B cell (primary cell): ENCODE results near the gene CACNG7. TPM values are rescaled to one million over a fixed set of nuclear protein-coding genes. Genes with fewer than 3 reads are reported as not detected.

Source experiments
- ATAC-seq: fragments of 200-7000 bp; cut with Tn5 transposase; one replicate; pipeline ENCODE4 v1.10.0; 2021; ENCODE audit warnings: low read depth, mild to moderate bottlenecking, moderate number of reproducible peaks, moderate library complexity
- CTCF ChIA-PET: fragments of 350-600 bp; sonication (Branson Sonifier 250); formaldehyde crosslinking; loops from one replicate; lab custom pipeline; 2021; ENCODE audit warnings: antibody characterized with exemption, inconsistent platforms; lab: Charles Lee
- POLR2A ChIA-PET: fragments of 350-600 bp; sonication (Branson Sonifier 250); formaldehyde crosslinking; loops from one replicate; lab custom pipeline; 2021; ENCODE audit warnings: antibody characterized with exemption; lab: Charles Lee
- DNase-seq: peaks from one replicate; pipeline ENCODE4 v3.0.0; 2013
- H2AFZ ChIP-seq: 2 replicates; pipeline ENCODE4 v1.6.1; 2012; ENCODE audit warnings: mild to moderate bottlenecking, low read depth, low read length; ENCODE audit not compliant: insufficient read depth, poor library complexity, severe bottlenecking
- H3K27ac ChIP-seq, 2 donors: 1 replicate in 1 of 2; 2 replicates in 1 of 2; pipeline ENCODE4 v1.5.1; 2012 to 2013; ENCODE audit warnings: low read length in 2 of 2, mild to moderate bottlenecking in 2 of 2, moderate library complexity in 1 of 2
- H3K27me3 ChIP-seq, 4 experiments: fragments of 200-600 bp in 1 of 4; sonication (generic) in 1 of 4; replicated peaks in 1 of 4; 1 replicate in 2 of 4; 2 replicates in 2 of 4; pipeline versions ENCODE4 v1.6.1 to v1.7.0; 2013 to 2016; ENCODE audit warnings: low read length in 3 of 4, mild to moderate bottlenecking in 2 of 4, mixed read lengths in 1 of 4, moderate library complexity in 1 of 4; ENCODE audit not compliant: insufficient read depth in 4 of 4, control insufficient read depth in 3 of 4; ENCODE audit errors: control extremely low read depth in 1 of 4
- H3K36me3 ChIP-seq, 2 experiments: replicated peaks in 1 of 2; 1 replicate in 1 of 2; 2 replicates in 1 of 2; pipeline versions ENCODE4 v1.6.1 to v1.7.1; 2013; ENCODE audit warnings: low read length in 1 of 2; ENCODE audit not compliant: insufficient read depth in 2 of 2, control insufficient read depth in 1 of 2; ENCODE audit errors: control extremely low read depth in 1 of 2, extremely low read depth in 1 of 2
- H3K4me1 ChIP-seq, 2 donors: fragments of 200-600 bp in 1 of 2; sonication (generic) in 1 of 2; 1 replicate in 1 of 2; 2 replicates in 1 of 2; pipeline versions ENCODE4 v1.5.1 to v1.6.1; 2013 to 2017; ENCODE audit warnings: low read length in 2 of 2; ENCODE audit not compliant: control insufficient read depth in 2 of 2, insufficient read depth in 2 of 2
- H3K4me2 ChIP-seq: replicated peaks from 2 replicates; pipeline ENCODE3; 2012; ENCODE audit warnings: mild to moderate bottlenecking, low read depth, low read length; ENCODE audit not compliant: poor library complexity, severe bottlenecking
- H3K4me3 ChIP-seq, 5 experiments: fragments of 200-600 bp in 1 of 5; sonication (generic) in 1 of 5; 1 replicate in 3 of 5; 2 replicates in 2 of 5; pipeline versions ENCODE4 v1.5.1 to v1.7.0; 2011 to 2016; ENCODE audit warnings: low read length in 4 of 5, mild to moderate bottlenecking in 4 of 5, low read depth in 2 of 5, control low read depth in 1 of 5, moderate library complexity in 1 of 5; ENCODE audit not compliant: insufficient read depth in 1 of 5; ENCODE audit errors: control extremely low read depth in 1 of 5, extremely low read depth in 1 of 5
- H3K79me2 ChIP-seq: fragments of 200-600 bp; sonication (generic); one replicate; pipeline ENCODE4 v1.6.0; 2016; ENCODE audit warnings: low read length; ENCODE audit not compliant: control insufficient read depth, insufficient read depth
- H3K9ac ChIP-seq: fragments of 200-600 bp; sonication (generic); 2 replicates; pipeline ENCODE4 v1.6.1; 2017; ENCODE audit warnings: mild to moderate bottlenecking, low read length, moderate library complexity
- H3K9me3 ChIP-seq, 3 donors: one replicate each; pipeline versions ENCODE4 v1.6.1 to v1.7.1; 2013; ENCODE audit warnings: low read length in 2 of 3; ENCODE audit not compliant: control insufficient read depth in 2 of 3, insufficient read depth in 1 of 3; ENCODE audit errors: control extremely low read depth in 1 of 3
- H4K20me1 ChIP-seq: 2 replicates; pipeline ENCODE4 v1.6.0; 2012; ENCODE audit warnings: mild to moderate bottlenecking, low read length; ENCODE audit not compliant: insufficient read depth, control insufficient read depth, poor library complexity, severe bottlenecking
- H3K27ac Mint-ChIP-seq: one replicate; pipeline ENCODE4 v1.8.0; 2021; ENCODE audit warnings: mixed read lengths
- H3K27me3 Mint-ChIP-seq: one replicate; pipeline ENCODE4 v1.8.0; 2021; ENCODE audit warnings: mixed read lengths
- H3K4me1 Mint-ChIP-seq: one replicate; pipeline ENCODE4 v1.8.0; 2021; ENCODE audit warnings: mixed read lengths
- H3K4me3 Mint-ChIP-seq: one replicate; pipeline ENCODE4 v1.8.0; 2021; ENCODE audit warnings: mixed read lengths
- H3K9me3 Mint-ChIP-seq: one replicate; pipeline ENCODE4 v1.8.0; 2022; ENCODE audit warnings: mixed read lengths; ENCODE audit not compliant: insufficient read depth
- EZH2 ChIP-seq: IDR thresholded peaks from 2 replicates; pipeline ENCODE4 v1.6.1; 2012; ENCODE audit warnings: borderline replicate concordance, low read depth, mild to moderate bottlenecking, moderate library complexity, low read length; ENCODE audit not compliant: insufficient read depth, poor library complexity, severe bottlenecking
- WGBS: methylation state at CpG from one replicate; pipeline ENCODE4 v1.1.5; 2013; ENCODE audit warnings: missing lambda C conversion rate; ENCODE audit not compliant: insufficient coverage; 5-methylcytosine and 5-hydroxymethylcytosine counted together
- intact Hi-C: fragments of 100-400 bp; cut with micrococcal nuclease; formaldehyde crosslinking; loops from one replicate; pipeline ENCODE4 v1.10.0; 2022
- polyA plus RNA-seq: library from polyadenylated mRNA; depleted of rRNA; stranded (reverse); fragments of >200 nt; gene quantifications from 2 replicates; pipeline ENCODE4 v1.2.3, GENCODE V29; 2012
- total RNA-seq, 2 donors: library from RNA; stranded (reverse); fragments of 120-200 nt in 1 of 2; gene quantifications; 1 replicate in 1 of 2; 2 replicates in 1 of 2; pipeline versions ENCODE4 v1.2.3 to v1.2.4, GENCODE V29; 2013 to 2022
- TF ChIP-seq, protein P1 (sequence below): fragments of 200-600 bp; IDR thresholded peaks from one replicate; pipeline ENCODE4 v1.8.0; 2022; ENCODE audit warnings: antibody characterized with exemption, mild to moderate bottlenecking

CACNG7 gene
- total and polyA plus RNA-seq, 2 donors (not counting 1 experiment from before 2014, with no cell fraction given) = not detected

DNA sequence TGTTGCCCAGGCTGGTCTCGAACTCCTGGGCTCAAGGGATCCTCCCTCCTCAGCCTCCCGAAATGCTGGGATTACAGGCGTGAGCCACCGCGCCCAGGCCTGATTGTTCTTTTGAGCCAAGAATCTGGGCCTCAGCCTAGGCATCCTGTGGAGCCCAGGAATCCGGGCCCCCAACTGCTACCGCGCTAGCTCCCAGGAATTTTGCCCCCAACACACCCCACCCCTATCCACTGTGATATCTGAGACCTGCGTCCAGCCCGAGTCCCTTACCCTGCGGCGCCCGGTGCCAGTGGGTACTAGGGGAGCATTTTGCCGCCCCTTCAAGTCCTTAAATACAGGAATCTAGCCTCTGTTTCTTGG lies 42.2 kb upstream of the CACNG7 start:
- H3K9me3 Mint-ChIP-seq = no peaks in the 10 kb centered on the region
- peak overlapping the region; percentile 92 for H3K4me3 Mint-ChIP-seq
- no peak for ATAC-seq
- WGBS = 73% methylated on average over 14 of the region's 14 CpGs
- no peaks in the 10 kb centered on the region for H3K36me3 ChIP-seq
- peak overlapping the region; percentile 97 to 99 for H3K27ac ChIP-seq
- H3K4me1 Mint-ChIP-seq = peaks cover 38% of the 10 kb centered on the region
- TF ChIP-seq, protein P1, sequence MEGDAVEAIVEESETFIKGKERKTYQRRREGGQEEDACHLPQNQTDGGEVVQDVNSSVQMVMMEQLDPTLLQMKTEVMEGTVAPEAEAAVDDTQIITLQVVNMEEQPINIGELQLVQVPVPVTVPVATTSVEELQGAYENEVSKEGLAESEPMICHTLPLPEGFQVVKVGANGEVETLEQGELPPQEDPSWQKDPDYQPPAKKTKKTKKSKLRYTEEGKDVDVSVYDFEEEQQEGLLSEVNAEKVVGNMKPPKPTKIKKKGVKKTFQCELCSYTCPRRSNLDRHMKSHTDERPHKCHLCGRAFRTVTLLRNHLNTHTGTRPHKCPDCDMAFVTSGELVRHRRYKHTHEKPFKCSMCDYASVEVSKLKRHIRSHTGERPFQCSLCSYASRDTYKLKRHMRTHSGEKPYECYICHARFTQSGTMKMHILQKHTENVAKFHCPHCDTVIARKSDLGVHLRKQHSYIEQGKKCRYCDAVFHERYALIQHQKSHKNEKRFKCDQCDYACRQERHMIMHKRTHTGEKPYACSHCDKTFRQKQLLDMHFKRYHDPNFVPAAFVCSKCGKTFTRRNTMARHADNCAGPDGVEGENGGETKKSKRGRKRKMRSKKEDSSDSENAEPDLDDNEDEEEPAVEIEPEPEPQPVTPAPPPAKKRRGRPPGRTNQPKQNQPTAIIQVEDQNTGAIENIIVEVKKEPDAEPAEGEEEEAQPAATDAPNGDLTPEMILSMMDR = no peak
- TF ChIP-seq EZH2 = no peak
- H3K27me3 ChIP-seq = no peaks in the 10 kb centered on the region
- H4K20me1 ChIP-seq = peaks cover 29% of the 10 kb centered on the region
- H3K9me3 ChIP-seq = peaks cover 0 to 16% (median 2%) of the 10 kb centered on the region in 3 donors
- ChIA-PET POLR2A (no interaction called here), CTCF (interaction anchor here (0.9 to 1.2 kb wide), 4 partner anchors 13 to 24 kb away, joined by 3 to 5 read pairs (median 5); partner anchors contain the start of gene PRKCG)
- H3K27me3 Mint-ChIP-seq = no peaks in the 10 kb centered on the region
- peak overlapping the region; percentile 97 for H3K4me2 ChIP-seq
- peak overlapping the region; percentile 82 for H3K9ac ChIP-seq
- DNase-seq = no peak
- peak overlapping the region; percentile 43 for H2AFZ ChIP-seq
- H3K4me3 ChIP-seq = peak overlapping the region; percentile 30 to 62 (median 51)
- peaks cover 16% of the 10 kb centered on the region for H3K79me2 ChIP-seq
- H3K4me1 ChIP-seq = peaks cover 30 to 54% of the 10 kb centered on the region in 2 donors
- intact Hi-C loops = loop anchor here (1.0 to 5.0 kb wide), 9 partner anchors 12 to 1695 kb away; partner anchors contain the start of genes KMT5C, LENG9, NDUFA3 and PRPF31
- H3K27ac Mint-ChIP-seq = peak overlapping the region; percentile 99
